Measurements from ENCODE around the gene CACNG6.

The CACNG6 gene

GRCh38 chr19:53958823-53959757 lies 32.3 kb upstream of the CACNG6 start:
- H3K9me3 Mint-ChIP-seq = no peaks in the 10 kb centered on the region
- peaks cover 71% of the 10 kb centered on the region for H3K27me3 Mint-ChIP-seq
- H3K4me3 Mint-ChIP-seq = no peak overlapping the region
- no peak for DNase-seq
- H3K4me1 Mint-ChIP-seq (ENCODE audit: low read depth) = peaks cover 4% of the 10 kb centered on the region
- H3K27ac Mint-ChIP-seq = no peak overlapping the region
- no peaks in the 10 kb centered on the region for H3K36me3 Mint-ChIP-seq (ENCODE audit: low read depth)

GRCh38 chr19:53960187-53960586 lies 31.2 kb upstream of the CACNG6 start:
- no peak for DNase-seq
- Mint-ChIP-seq H3K27me3 (peaks cover 77% of the 10 kb centered on the region), H3K4me3 (no peak overlapping the region), H3K36me3 (ENCODE audit: low read depth) (no peaks in the 10 kb centered on the region), H3K4me1 (ENCODE audit: low read depth) (peaks cover 4% of the 10 kb centered on the region), H3K27ac (no peak overlapping the region), H3K9me3 (no peaks in the 10 kb centered on the region)

GRCh38 chr19:53960886-53961285 lies 30.6 kb upstream of the CACNG6 start:
- no peak for DNase-seq
- H3K27me3 Mint-ChIP-seq = peaks cover 80% of the 10 kb centered on the region
- H3K27ac Mint-ChIP-seq = no peak overlapping the region
- H3K36me3 Mint-ChIP-seq (ENCODE audit: low read depth) = no peaks in the 10 kb centered on the region
- H3K4me3 Mint-ChIP-seq = no peak overlapping the region
- H3K4me1 Mint-ChIP-seq (ENCODE audit: low read depth) = peaks cover 4% of the 10 kb centered on the region
- H3K9me3 Mint-ChIP-seq = no peaks in the 10 kb centered on the region

- DNase-seq = no peak
- no peaks in the 10 kb centered on the region for H3K9me3 Mint-ChIP-seq
- H3K27me3 Mint-ChIP-seq = peaks cover 80% of the 10 kb centered on the region
- H3K4me1 Mint-ChIP-seq (ENCODE audit: low read depth) = peaks cover 4% of the 10 kb centered on the region
- H3K27ac Mint-ChIP-seq = no peak overlapping the region
- H3K36me3 Mint-ChIP-seq (ENCODE audit: low read depth) = no peaks in the 10 kb centered on the region
- H3K4me3 Mint-ChIP-seq = no peak overlapping the region
Observed at GRCh38 chr19:53961523-53962356, 29.7 kb upstream of the CACNG6 start.

- Mint-ChIP-seq H3K4me1 (ENCODE audit: low read depth) (peaks cover 3% of the 10 kb centered on the region), H3K9me3 (no peaks in the 10 kb centered on the region), H3K4me3 (no peak within 1 kb of the TSS), H3K27me3 (peaks cover 80% of the 10 kb centered on the region), H3K27ac (no peak within 1 kb of the TSS), H3K36me3 (ENCODE audit: low read depth) (no peaks in the 10 kb centered on the region)
- no peak for DNase-seq
Observed at GRCh38 chr19:53962887-53963431, 28.5 kb upstream of the CACNG6 start, which contains the start of gene CACNG8. Gene CACNG8 (plus strand): TSS chr19:53962937.

- DNase-seq = no peak
- H3K27me3 Mint-ChIP-seq = peaks cover 68% of the 10 kb centered on the region
- peaks cover 3% of the 10 kb centered on the region for H3K4me1 Mint-ChIP-seq (ENCODE audit: low read depth)
- H3K27ac Mint-ChIP-seq = no peak overlapping the region
- no peaks in the 10 kb centered on the region for H3K9me3 Mint-ChIP-seq
- no peak overlapping the region for H3K4me3 Mint-ChIP-seq
- H3K36me3 Mint-ChIP-seq (ENCODE audit: low read depth) = no peaks in the 10 kb centered on the region
Observed at GRCh38 chr19:53965091-53965490, 26.3 kb upstream of the CACNG6 start.

GRCh38 chr19:53966931-53967330 lies 24.5 kb upstream of the CACNG6 start:
- Mint-ChIP-seq H3K27ac (no peak overlapping the region), H3K9me3 (no peaks in the 10 kb centered on the region), H3K36me3 (ENCODE audit: low read depth) (no peaks in the 10 kb centered on the region), H3K4me3 (no peak overlapping the region), H3K4me1 (ENCODE audit: low read depth) (no peaks in the 10 kb centered on the region), H3K27me3 (peaks cover 58% of the 10 kb centered on the region)
- no peak for DNase-seq

GRCh38 chr19:53969366-53969765 lies 22.1 kb upstream of the CACNG6 start:
- Mint-ChIP-seq H3K4me3 (no peak overlapping the region), H3K27me3 (peaks cover 59% of the 10 kb centered on the region), H3K4me1 (ENCODE audit: low read depth) (no peaks in the 10 kb centered on the region), H3K27ac (no peak overlapping the region), H3K9me3 (no peaks in the 10 kb centered on the region), H3K36me3 (ENCODE audit: low read depth) (no peaks in the 10 kb centered on the region)
- no peak for DNase-seq

- Mint-ChIP-seq H3K9me3 (no peaks in the 10 kb centered on the region), H3K27ac (no peak overlapping the region), H3K27me3 (peaks cover 56% of the 10 kb centered on the region), H3K36me3 (ENCODE audit: low read depth) (no peaks in the 10 kb centered on the region), H3K4me3 (no peak overlapping the region), H3K4me1 (ENCODE audit: low read depth) (no peaks in the 10 kb centered on the region)
- no peak for DNase-seq
Observed at GRCh38 chr19:53971673-53972072, 19.8 kb upstream of the CACNG6 start.

GRCh38 chr19:53977429-53977990 lies 13.9 kb upstream of the CACNG6 start:
- H3K36me3 Mint-ChIP-seq (ENCODE audit: low read depth) = no peaks in the 10 kb centered on the region

GRCh38 chr19:53977991-53978731 lies 13.3 kb upstream of the CACNG6 start:
- Mint-ChIP-seq H3K27me3 (peaks cover 72% of the 10 kb centered on the region), H3K4me1 (ENCODE audit: low read depth) (peaks cover 31% of the 10 kb centered on the region), H3K9me3 (no peaks in the 10 kb centered on the region), H3K4me3 (peak overlapping the region; percentile 56), H3K27ac (no peak overlapping the region), H3K36me3 (ENCODE audit: low read depth) (no peaks in the 10 kb centered on the region)
- peak; percentile 51 for DNase-seq

More at GRCh38 chr19:53977429-53977990, 13.9 kb upstream of the CACNG6 start:
- H3K27ac Mint-ChIP-seq = no peak overlapping the region
- no peaks in the 10 kb centered on the region for H3K9me3 Mint-ChIP-seq
- H3K4me1 Mint-ChIP-seq (ENCODE audit: low read depth) = peaks cover 31% of the 10 kb centered on the region
- peaks cover 79% of the 10 kb centered on the region for H3K27me3 Mint-ChIP-seq
- peak; percentile 59 for DNase-seq
- peak overlapping the region; percentile 56 for H3K4me3 Mint-ChIP-seq

- Mint-ChIP-seq H3K27ac (no peak overlapping the region), H3K27me3 (peaks cover 68% of the 10 kb centered on the region), H3K4me3 (peak overlapping the region; percentile 54), H3K36me3 (ENCODE audit: low read depth) (no peaks in the 10 kb centered on the region), H3K9me3 (no peaks in the 10 kb centered on the region), H3K4me1 (ENCODE audit: low read depth) (peaks cover 31% of the 10 kb centered on the region)
- DNase-seq = no peak
Observed at GRCh38 chr19:53978975-53979801, 12.2 kb upstream of the CACNG6 start.

Data from activated T-cell treated with anti-CD3 and anti-CD28 coated beads, Interleukin-2, amount 50 U/mL, for 24 hours (primary cell).